HepG2 (cell line): Measurements from ENCODE around the gene NABP2. TPM values are rescaled to one million over a fixed set of nuclear protein-coding genes. Genes with fewer than 3 reads are reported as not detected.

Experiments used
- EEA1 ChIP-seq: sonication (generic); formaldehyde crosslinking; IDR thresholded peaks from 2 replicates; pipeline ENCODE4 v1.5.1; 2020; ENCODE audit warnings: mild to moderate bottlenecking, missing genetic modification reagents, borderline replicate concordance
- EED ChIP-seq: sonication (generic); formaldehyde crosslinking; IDR thresholded peaks from 2 replicates; pipeline ENCODE4 v1.5.0; 2020; ENCODE audit warnings: mild to moderate bottlenecking, missing genetic modification reagents
- ELK4 ChIP-seq: sonication (generic); formaldehyde crosslinking; IDR thresholded peaks from 2 replicates; pipeline ENCODE4 v1.9.0; 2021; ENCODE audit warnings: missing genetic modification reagents, borderline replicate concordance
- HDAC2 ChIP-seq: sonication (generic); formaldehyde crosslinking; IDR thresholded peaks from 2 replicates; pipeline ENCODE4 v1.4.0; 2020; ENCODE audit warnings: missing genetic modification reagents
- HIC2 ChIP-seq: sonication (generic); formaldehyde crosslinking; IDR thresholded peaks from 2 replicates; pipeline ENCODE4 v1.9.0; 2022; ENCODE audit warnings: low read depth, missing genetic modification reagents
- HIVEP1 ChIP-seq: sonication (generic); formaldehyde crosslinking; IDR thresholded peaks from 2 replicates; pipeline ENCODE4 v1.4.0; 2020; ENCODE audit warnings: mild to moderate bottlenecking, missing genetic modification reagents
- KDM5A ChIP-seq: fragments of 200-600 bp; sonication (generic); IDR thresholded peaks from 2 replicates; pipeline ENCODE4 v1.7.0; 2018; ENCODE audit warnings: antibody characterized with exemption, mild to moderate bottlenecking, low read length, borderline replicate concordance
- MIXL1 ChIP-seq: IDR thresholded peaks from 2 replicates; pipeline ENCODE4 v1.6.1; 2016
- NFRKB ChIP-seq: fragments of 450-650 bp; IDR thresholded peaks from 2 replicates; pipeline ENCODE4 v1.6.1; 2017
- NFYB ChIP-seq: sonication (generic); formaldehyde crosslinking; IDR thresholded peaks from 2 replicates; pipeline ENCODE4 v1.4.0; 2020; ENCODE audit warnings: missing genetic modification reagents
- POLR2AphosphoS2 ChIP-seq: IDR thresholded peaks from 2 replicates; pipeline ENCODE4 v1.6.1; 2011; ENCODE audit warnings: low read depth, low read length, improper control_type of control experiment
- PTBP1 ChIP-seq: fragments of 200-400 bp; formaldehyde crosslinking; IDR thresholded peaks from 2 replicates; pipeline ENCODE4 v1.6.1; 2018; ENCODE audit warnings: low read length, low read depth; ENCODE audit not compliant: poor library complexity, severe bottlenecking
- RELA ChIP-seq: sonication (generic); formaldehyde crosslinking; IDR thresholded peaks from 2 replicates; pipeline ENCODE4 v1.4.0; 2020; ENCODE audit warnings: missing genetic modification reagents
- TMF1 ChIP-seq: sonication (generic); formaldehyde crosslinking; IDR thresholded peaks from 2 replicates; pipeline ENCODE4 v1.8.1; 2022; ENCODE audit warnings: low read depth, missing genetic modification reagents
- ZNF232 ChIP-seq: sonication (generic); formaldehyde crosslinking; IDR thresholded peaks from 2 replicates; pipeline ENCODE4 v1.4.0; 2020; ENCODE audit warnings: missing genetic modification reagents, borderline replicate concordance
- ZNF251 ChIP-seq: sonication (generic); formaldehyde crosslinking; IDR thresholded peaks from 2 replicates; pipeline ENCODE4 v1.9.0; 2021; ENCODE audit warnings: mild to moderate bottlenecking, missing genetic modification reagents
- ZNF382 ChIP-seq: sonication (generic); formaldehyde crosslinking; IDR thresholded peaks from 2 replicates; pipeline ENCODE4 v1.5.0; 2020; ENCODE audit warnings: missing genetic modification reagents, mild to moderate bottlenecking, borderline replicate concordance
- ZNF501 ChIP-seq: sonication (generic); formaldehyde crosslinking; IDR thresholded peaks from 2 replicates; pipeline ENCODE4 v1.5.1; 2020; ENCODE audit warnings: mild to moderate bottlenecking, moderate library complexity, missing genetic modification reagents
- ZNF556 ChIP-seq: sonication (generic); formaldehyde crosslinking; IDR thresholded peaks from 2 replicates; pipeline ENCODE4 v1.4.0; 2020; ENCODE audit warnings: mild to moderate bottlenecking, missing genetic modification reagents, borderline replicate concordance
- polyA plus RNA-seq, 8 experiments: library from polyadenylated mRNA; depleted of rRNA in 3 of 8; stranded (reverse) in 7 of 8; unstranded in 1 of 8; fragments of >200 nt; fragmentation: Illumina TruSeq in 4 of 8; extraction: Trizol in 4 of 8; gene quantifications; 2 replicates each; pipeline versions ENCODE4 v1.2.1 to v1.2.3, GENCODE V29; 2011 to 2016; ENCODE audit warnings: low read depth in 4 of 8, missing spikeins in 1 of 8, mixed read lengths in 1 of 8; ENCODE audit not compliant: insufficient read depth in 1 of 8
- total RNA-seq, 5 experiments: library from RNA; depleted of rRNA; stranded (reverse); fragments of >200 nt; fragmentation: Illumina TruSeq; extraction: Trizol; gene quantifications; 2 replicates each; pipeline ENCODE4 v1.2.3, GENCODE V29; 2016; ENCODE audit warnings: low read depth in 1 of 5
- TF ChIP-seq, protein P1 (sequence below): sonication (generic); IDR thresholded peaks from 2 replicates; pipeline ENCODE4 v1.6.1; 2016; ENCODE audit warnings: low read depth, borderline replicate concordance
- TF ChIP-seq, protein P2 (sequence below): sonication (generic); formaldehyde crosslinking; IDR thresholded peaks from 2 replicates; pipeline ENCODE4 v1.5.0; 2020; ENCODE audit warnings: mild to moderate bottlenecking, missing genetic modification reagents, borderline replicate concordance

Gene NABP2
- total and polyA plus RNA-seq, 2 of the 13 experiments (the other 11 are each of a cell fraction or from before 2014, with no cell fraction given) = 33.2 to 35.5 TPM

- no peak for TF ChIP-seq HIC2 (CRISPR knock-in tag)
- TF ChIP-seq POLR2AphosphoS2 = no peak
- TF ChIP-seq ELK4 = no peak
- TF ChIP-seq MIXL1 (CRISPR knock-in tag) = 0 out of 2 replicates have a peak, but pooled peaks have one; percentile 15
- TF ChIP-seq EEA1 (CRISPR knock-in tag) = 0 out of 2 replicates have a peak, but pooled peaks have one; percentile 19
- peak; percentile 48 for TF ChIP-seq EED (CRISPR knock-in tag)
- TF ChIP-seq PTBP1 = no peak
- no peak; the same call in 1 of the 2 replicates for TF ChIP-seq RELA (CRISPR knock-in tag)
- peak; percentile 68 for TF ChIP-seq ZNF232 (CRISPR knock-in tag)
- peak; percentile 87; the same call in 1 of the 2 replicates for TF ChIP-seq ZNF556
- 0 out of 2 replicates have a peak, but pooled peaks have one; percentile 17 for TF ChIP-seq ZNF251
- TF ChIP-seq ZNF382 = no peak
- TF ChIP-seq, protein P1, sequence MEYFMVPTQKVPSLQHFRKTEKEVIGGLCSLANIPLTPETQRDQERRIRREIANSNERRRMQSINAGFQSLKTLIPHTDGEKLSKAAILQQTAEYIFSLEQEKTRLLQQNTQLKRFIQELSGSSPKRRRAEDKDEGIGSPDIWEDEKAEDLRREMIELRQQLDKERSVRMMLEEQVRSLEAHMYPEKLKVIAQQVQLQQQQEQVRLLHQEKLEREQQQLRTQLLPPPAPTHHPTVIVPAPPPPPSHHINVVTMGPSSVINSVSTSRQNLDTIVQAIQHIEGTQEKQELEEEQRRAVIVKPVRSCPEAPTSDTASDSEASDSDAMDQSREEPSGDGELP = no peak
- no peak for TF ChIP-seq TMF1 (CRISPR knock-in tag)
- TF ChIP-seq, protein P2, sequence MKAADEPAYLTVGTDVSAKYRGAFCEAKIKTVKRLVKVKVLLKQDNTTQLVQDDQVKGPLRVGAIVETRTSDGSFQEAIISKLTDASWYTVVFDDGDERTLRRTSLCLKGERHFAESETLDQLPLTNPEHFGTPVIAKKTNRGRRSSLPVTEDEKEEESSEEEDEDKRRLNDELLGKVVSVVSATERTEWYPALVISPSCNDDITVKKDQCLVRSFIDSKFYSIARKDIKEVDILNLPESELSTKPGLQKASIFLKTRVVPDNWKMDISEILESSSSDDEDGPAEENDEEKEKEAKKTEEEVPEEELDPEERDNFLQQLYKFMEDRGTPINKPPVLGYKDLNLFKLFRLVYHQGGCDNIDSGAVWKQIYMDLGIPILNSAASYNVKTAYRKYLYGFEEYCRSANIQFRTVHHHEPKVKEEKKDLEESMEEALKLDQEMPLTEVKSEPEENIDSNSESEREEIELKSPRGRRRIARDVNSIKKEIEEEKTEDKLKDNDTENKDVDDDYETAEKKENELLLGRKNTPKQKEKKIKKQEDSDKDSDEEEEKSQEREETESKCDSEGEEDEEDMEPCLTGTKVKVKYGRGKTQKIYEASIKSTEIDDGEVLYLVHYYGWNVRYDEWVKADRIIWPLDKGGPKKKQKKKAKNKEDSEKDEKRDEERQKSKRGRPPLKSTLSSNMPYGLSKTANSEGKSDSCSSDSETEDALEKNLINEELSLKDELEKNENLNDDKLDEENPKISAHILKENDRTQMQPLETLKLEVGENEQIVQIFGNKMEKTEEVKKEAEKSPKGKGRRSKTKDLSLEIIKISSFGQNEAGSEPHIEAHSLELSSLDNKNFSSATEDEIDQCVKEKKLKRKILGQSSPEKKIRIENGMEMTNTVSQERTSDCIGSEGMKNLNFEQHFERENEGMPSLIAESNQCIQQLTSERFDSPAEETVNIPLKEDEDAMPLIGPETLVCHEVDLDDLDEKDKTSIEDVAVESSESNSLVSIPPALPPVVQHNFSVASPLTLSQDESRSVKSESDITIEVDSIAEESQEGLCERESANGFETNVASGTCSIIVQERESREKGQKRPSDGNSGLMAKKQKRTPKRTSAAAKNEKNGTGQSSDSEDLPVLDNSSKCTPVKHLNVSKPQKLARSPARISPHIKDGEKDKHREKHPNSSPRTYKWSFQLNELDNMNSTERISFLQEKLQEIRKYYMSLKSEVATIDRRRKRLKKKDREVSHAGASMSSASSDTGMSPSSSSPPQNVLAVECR = peak; percentile 87
- TF ChIP-seq NFRKB = no peak
- TF ChIP-seq NFYB (CRISPR knock-in tag) = peak; percentile 64
- TF ChIP-seq KDM5A = no peak; the same call in 1 of the 2 replicates
- TF ChIP-seq ZNF501 (CRISPR knock-in tag) = peak; percentile 78
- TF ChIP-seq HDAC2 = peak; percentile 40; the same call in 1 of the 2 replicates
- TF ChIP-seq HIVEP1 (CRISPR knock-in tag) = peak; percentile 57; the same call in 1 of the 2 replicates
Measured at GRCh38 chr12:56221757-56222530, 2.2 kb upstream of the NABP2 start, which contains the start of gene RNF41 (continued).
